D721Med (cell line): Measurements from ENCODE around the gene ERBB4.

Source experiments
- DNase-seq: peaks from one replicate; pipeline ENCODE4 v3.0.0; 2011; ENCODE audit warnings: low spot score; ENCODE audit not compliant: insufficient read length
- FAIRE-seq: peaks from 2 replicates; lab custom pipeline; 2011; peaks lifted over from hg19 to GRCh38; lab: Jason Lieb, UNC
- TF ChIP-seq, protein P1 (sequence below): IDR thresholded peaks from 2 replicates; pipeline ENCODE4 v1.5.1; 2012; ENCODE audit warnings: mild to moderate bottlenecking, control low read depth; ENCODE audit not compliant: insufficient read depth; ENCODE audit errors: missing control alignments

ERBB4 gene

DNA sequence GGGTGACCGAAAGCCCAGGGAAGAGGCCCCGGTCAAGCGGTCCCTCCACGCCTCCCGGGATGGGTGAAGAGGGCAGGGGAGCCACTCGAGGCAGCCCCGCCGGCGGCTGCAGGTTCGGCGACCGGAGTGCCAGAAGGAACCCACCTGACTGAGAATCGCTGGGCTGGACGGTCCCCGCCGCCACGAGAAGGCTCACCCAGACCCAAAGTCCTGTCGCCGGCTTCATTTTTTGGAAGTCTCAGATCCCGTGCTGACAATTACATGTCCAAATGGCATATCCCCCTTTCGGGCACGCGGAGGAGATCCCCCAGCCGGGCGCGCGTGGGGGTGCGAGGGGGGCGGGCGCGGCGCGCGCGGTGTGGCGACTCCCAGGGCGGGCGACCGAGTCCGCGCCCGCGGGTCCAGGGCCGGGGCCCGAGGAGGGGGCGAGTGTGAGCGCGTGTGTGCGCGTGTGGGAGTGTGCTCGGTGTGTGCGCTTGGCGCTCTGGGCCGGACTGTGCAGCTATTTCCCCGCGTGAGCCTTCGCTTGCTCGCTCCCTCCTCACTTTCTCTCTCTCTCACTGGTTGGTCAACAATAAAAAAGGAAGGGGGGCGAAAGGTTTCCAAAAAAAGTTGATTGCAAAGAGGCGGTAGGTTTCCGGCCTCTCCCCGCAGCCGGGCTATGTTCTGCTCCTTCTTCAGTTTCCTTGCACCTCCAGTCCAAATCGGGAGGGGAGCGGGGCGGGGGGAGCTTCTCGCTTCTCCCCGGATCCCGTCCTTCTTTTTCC lies at the start of gene ERBB4:
Gene ERBB4, minus strand, starts transcription at position 498 of the 767 bp plus-strand sequence. Its CDS starts 272 bp downstream, at position 226.
- DNase-seq (no peak), FAIRE-seq (no peak)
- TF ChIP-seq, protein P1, sequence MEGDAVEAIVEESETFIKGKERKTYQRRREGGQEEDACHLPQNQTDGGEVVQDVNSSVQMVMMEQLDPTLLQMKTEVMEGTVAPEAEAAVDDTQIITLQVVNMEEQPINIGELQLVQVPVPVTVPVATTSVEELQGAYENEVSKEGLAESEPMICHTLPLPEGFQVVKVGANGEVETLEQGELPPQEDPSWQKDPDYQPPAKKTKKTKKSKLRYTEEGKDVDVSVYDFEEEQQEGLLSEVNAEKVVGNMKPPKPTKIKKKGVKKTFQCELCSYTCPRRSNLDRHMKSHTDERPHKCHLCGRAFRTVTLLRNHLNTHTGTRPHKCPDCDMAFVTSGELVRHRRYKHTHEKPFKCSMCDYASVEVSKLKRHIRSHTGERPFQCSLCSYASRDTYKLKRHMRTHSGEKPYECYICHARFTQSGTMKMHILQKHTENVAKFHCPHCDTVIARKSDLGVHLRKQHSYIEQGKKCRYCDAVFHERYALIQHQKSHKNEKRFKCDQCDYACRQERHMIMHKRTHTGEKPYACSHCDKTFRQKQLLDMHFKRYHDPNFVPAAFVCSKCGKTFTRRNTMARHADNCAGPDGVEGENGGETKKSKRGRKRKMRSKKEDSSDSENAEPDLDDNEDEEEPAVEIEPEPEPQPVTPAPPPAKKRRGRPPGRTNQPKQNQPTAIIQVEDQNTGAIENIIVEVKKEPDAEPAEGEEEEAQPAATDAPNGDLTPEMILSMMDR = no peak

DNA sequence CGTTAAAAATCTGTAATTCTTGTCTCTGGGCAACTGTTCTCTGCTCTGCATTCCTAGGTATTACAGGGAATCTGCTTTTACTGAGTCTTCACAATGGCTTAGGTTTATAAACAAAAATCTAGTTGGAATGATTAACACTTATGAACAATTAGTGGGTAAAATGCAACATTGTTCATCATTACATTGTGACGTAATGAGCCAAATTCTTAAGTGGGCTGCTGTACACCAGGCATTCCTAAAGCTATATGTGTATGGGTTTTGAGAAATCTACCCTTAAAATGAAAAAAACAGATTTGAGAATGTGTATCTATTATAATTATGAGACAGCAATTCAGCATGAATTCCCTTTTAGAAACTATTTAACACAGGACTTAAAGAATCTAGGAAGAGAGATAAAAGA lies 41.5 kb upstream of the ERBB4 start:
- FAIRE-seq = no peak
- TF ChIP-seq, protein P1 = no peak
- DNase-seq = no peak

DNA sequence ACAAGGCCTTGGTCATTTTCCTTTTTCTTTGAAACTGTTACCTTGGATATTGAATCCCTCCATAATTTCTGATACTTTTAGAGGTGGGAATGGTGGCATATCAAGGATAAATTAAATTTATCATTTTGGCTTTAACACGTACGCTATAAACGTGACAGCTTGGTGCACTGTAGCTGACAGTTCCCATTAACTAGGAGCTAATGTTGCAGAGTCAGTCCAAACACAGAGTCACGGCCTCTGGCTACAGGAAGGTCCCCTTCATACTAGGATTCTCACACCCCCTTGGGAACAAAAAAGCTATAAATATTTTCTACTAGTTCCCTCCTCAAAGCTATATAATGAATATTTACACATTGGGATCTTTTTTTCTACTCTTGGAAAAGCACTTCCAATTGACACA lies 17.7 kb upstream of the ERBB4 start:
- TF ChIP-seq, protein P1 = no peak
- FAIRE-seq (no peak), DNase-seq (no peak)

GRCh38 chr2:212554233-212554632 lies 15.6 kb upstream of the ERBB4 start:
- no peak for FAIRE-seq
- TF ChIP-seq, protein P1 = no peak
- DNase-seq = no peak

- no peak for FAIRE-seq
- TF ChIP-seq, protein P1 = no peak
- no peak for DNase-seq
Observed at GRCh38 chr2:212549941-212550340, 11.3 kb upstream of the ERBB4 start.

GRCh38 chr2:212549463-212549862 lies 10.9 kb upstream of the ERBB4 start:
- FAIRE-seq = no peak

More at GRCh38 chr2:212549463-212549862, 10.9 kb upstream of the ERBB4 start:
- TF ChIP-seq, protein P1 = no peak
- no peak for DNase-seq
